HCT116 (cell line): ENCODE results near the gene EXD3. TPM values are rescaled to one million over a fixed set of nuclear protein-coding genes. Genes with fewer than 3 reads are reported as not detected.

ENCODE experiments used
- ATAC-seq: fragments of 200-7000 bp; cut with Tn5 transposase; 2 replicates; pipeline ENCODE4 v1.9.1; 2020; ENCODE audit warnings: mild to moderate bottlenecking, moderate library complexity
- BruUV-seq: library from RNA; stranded (reverse); fragments of 400-500 nt; replicated peaks from 2 replicates; lab custom pipeline; 2021; lab: Mats Ljungman, UMichigan
- CTCF ChIA-PET: fragments of 300-600 bp; sonication (Branson Sonifier 250); formaldehyde crosslinking; loops from one replicate; lab custom pipeline; 2021; ENCODE audit warnings: antibody characterized with exemption; lab: Charles Lee
- POLR2A ChIA-PET: fragments of 300-600, 350-600 bp; sonication (Branson Sonifier 250); formaldehyde crosslinking; loops from one replicate; lab custom pipeline; 2021; ENCODE audit warnings: antibody characterized with exemption; lab: Charles Lee
- RAD21 ChIA-PET, 2 experiments: fragments of 300-600 bp; sonication (Branson Sonifier 250); formaldehyde crosslinking; loops; one replicate each; lab custom pipeline; 2023; ENCODE audit warnings: low total read pairs in 2 of 2; ENCODE audit not compliant: uncharacterized antibody in 2 of 2, unreplicated experiment in 2 of 2, low non-redundant PET in 1 of 2; lab: Charles Lee
- DNase-seq: peaks from one replicate; pipeline ENCODE4 v3.0.0-alpha.2; 2010; ENCODE audit warnings: low read depth, low spot score
- H2AFZ ChIP-seq: fragments of 200-600 bp; shearing (Covaris generic), sonication (generic); 2 replicates; pipeline ENCODE4 v1.6.1; 2017; ENCODE audit warnings: low read depth, mixed run types, mixed read lengths, antibody characterized with exemption, low read length; ENCODE audit not compliant: poor library complexity, severe bottlenecking
- H3K27ac ChIP-seq: 2 replicates; pipeline ENCODE4 v1.5.1; 2012; ENCODE audit warnings: low read depth, low read length
- H3K27me3 ChIP-seq: fragments of 200-600 bp; sonication (generic); 2 replicates; pipeline ENCODE4 v1.6.1; 2016; ENCODE audit warnings: mixed run types, low read length, mixed read lengths; ENCODE audit not compliant: insufficient read depth
- H3K36me3 ChIP-seq, 2 experiments: fragments of 200-500 bp in 1 of 2; fragments of 200-600 bp in 1 of 2; sonication (Bioruptor generic) in 1 of 2; sonication (generic) in 1 of 2; 2 replicates each; pipeline versions ENCODE4 v1.5.1 to v1.6.1; 2014 to 2016; ENCODE audit warnings: low read length in 2 of 2, inconsistent platforms in 1 of 2, mixed read lengths in 1 of 2, mixed run types in 1 of 2; ENCODE audit not compliant: insufficient read depth in 2 of 2, control insufficient read depth in 1 of 2
- H3K4me1 ChIP-seq, 2 experiments: fragments of 200-600 bp in 1 of 2; sonication (generic) in 1 of 2; 2 replicates each; pipeline versions ENCODE4 v1.5.1 to v1.6.1; 2012 to 2017; ENCODE audit warnings: low read length in 2 of 2, inconsistent platforms in 1 of 2, mild to moderate bottlenecking in 1 of 2, mixed read lengths in 1 of 2, mixed run types in 1 of 2, moderate library complexity in 1 of 2; ENCODE audit not compliant: insufficient read depth in 2 of 2, control insufficient read depth in 1 of 2
- H3K4me2 ChIP-seq: fragments of 200-600 bp; sonication (generic); 2 replicates; pipeline ENCODE4 v1.6.1; 2017; ENCODE audit warnings: mixed run types, low read length, mixed read lengths
- H3K4me3 ChIP-seq, 2 experiments: fragments of 200-600 bp in 1 of 2; sonication (generic) in 1 of 2; replicated peaks in 1 of 2; 2 replicates each; pipeline ENCODE4 v1.5.1; 2011 to 2016; ENCODE audit warnings: low read length in 2 of 2, control low read depth in 1 of 2, low read depth in 1 of 2, mild to moderate bottlenecking in 1 of 2, mixed read lengths in 1 of 2, mixed run types in 1 of 2
- H3K79me2 ChIP-seq: fragments of 200-600 bp; sonication (generic); 2 replicates; pipeline ENCODE4 v1.6.1; 2017; ENCODE audit warnings: mild to moderate bottlenecking, mixed run types, low read length, moderate library complexity, mixed read lengths; ENCODE audit not compliant: insufficient read depth
- H3K9ac ChIP-seq: fragments of 200-600 bp; sonication (generic); 2 replicates; pipeline ENCODE4 v1.6.1; 2016; ENCODE audit warnings: low read length, mixed read lengths
- H3K9me2 ChIP-seq: fragments of 200-600 bp; sonication (generic), shearing (Covaris generic); 2 replicates; pipeline ENCODE4 v1.6.1; 2017; ENCODE audit warnings: mixed run types, mild to moderate bottlenecking, moderate library complexity; ENCODE audit not compliant: insufficient read depth
- H3K9me3 ChIP-seq, 2 experiments: fragments of 200-500 bp in 1 of 2; fragments of 200-600 bp in 1 of 2; sonication (Bioruptor generic) in 1 of 2; sonication (generic) in 1 of 2; 2 replicates each; pipeline ENCODE4 v1.6.1; 2014 to 2017; ENCODE audit warnings: low read length in 2 of 2, mixed read lengths in 2 of 2, inconsistent platforms in 1 of 2, low read depth in 1 of 2, mild to moderate bottlenecking in 1 of 2, mixed run types in 1 of 2, moderate library complexity in 1 of 2; ENCODE audit not compliant: control insufficient read depth in 1 of 2, insufficient read depth in 1 of 2
- H4K20me1 ChIP-seq: fragments of 200-600 bp; sonication (generic), shearing (Covaris generic); 2 replicates; pipeline ENCODE4 v1.6.1; 2017; ENCODE audit warnings: mixed run types, mild to moderate bottlenecking, moderate library complexity; ENCODE audit not compliant: insufficient read depth
- ELF1 ChIP-seq: IDR thresholded peaks from 2 replicates; pipeline ENCODE4 v1.6.1; 2012; ENCODE audit warnings: low read depth, borderline replicate concordance
- EZH2phosphoT487 ChIP-seq: fragments of 200-600 bp; IDR thresholded peaks from 2 replicates; pipeline ENCODE4 v1.6.1; 2018; ENCODE audit warnings: antibody characterized with exemption, borderline replicate concordance
- POLR2A ChIP-seq: IDR thresholded peaks from 2 replicates; pipeline ENCODE4 v1.7.0; 2011; ENCODE audit warnings: borderline replicate concordance; ENCODE audit not compliant: insufficient read depth, insufficient read length; ENCODE audit errors: extremely low read depth
- POLR2AphosphoS5 ChIP-seq: IDR thresholded peaks from 2 replicates; pipeline ENCODE4 v1.6.1; 2011; ENCODE audit warnings: mild to moderate bottlenecking, low read depth, low read length, moderate library complexity
- RAD21 ChIP-seq: IDR thresholded peaks from 2 replicates; pipeline ENCODE4 v1.6.1; 2012; ENCODE audit warnings: low read depth, mild to moderate bottlenecking
- SRF ChIP-seq: IDR thresholded peaks from 2 replicates; pipeline ENCODE4 v1.6.1; 2012; ENCODE audit warnings: low read depth
- TCF7L2 ChIP-seq: IDR thresholded peaks from 2 replicates; pipeline ENCODE4 v1.7.0; 2011; ENCODE audit warnings: borderline replicate concordance, inconsistent platforms; ENCODE audit not compliant: insufficient read depth, insufficient read length; ENCODE audit errors: extremely low read depth
- YY1 ChIP-seq: IDR thresholded peaks from 2 replicates; pipeline ENCODE4 v1.6.1; 2011; ENCODE audit warnings: low read length, low read depth, moderate library complexity, mild to moderate bottlenecking; ENCODE audit not compliant: insufficient replicate concordance; ENCODE audit errors: extremely low read depth
- ZFX ChIP-seq: fragments of 450-650 bp; IDR thresholded peaks from 2 replicates; pipeline ENCODE4 v1.6.1; 2017
- intact Hi-C: fragments of 100-400 bp; cut with micrococcal nuclease; formaldehyde crosslinking; loops from 2 replicates; pipeline ENCODE4 v1.10.0; 2022
- total RNA-seq: library from RNA; stranded (reverse); gene quantifications from one replicate; pipeline ENCODE4 v1.2.1, GENCODE V29; 2021; ENCODE audit not compliant: unreplicated experiment
- TF ChIP-seq, protein P1 (sequence below): IDR thresholded peaks from 2 replicates; pipeline ENCODE4 v1.6.1; 2012

The EXD3 gene
- total RNA-seq, 1 experiment from 2014 or later, result 25.4 TPM

DNA sequence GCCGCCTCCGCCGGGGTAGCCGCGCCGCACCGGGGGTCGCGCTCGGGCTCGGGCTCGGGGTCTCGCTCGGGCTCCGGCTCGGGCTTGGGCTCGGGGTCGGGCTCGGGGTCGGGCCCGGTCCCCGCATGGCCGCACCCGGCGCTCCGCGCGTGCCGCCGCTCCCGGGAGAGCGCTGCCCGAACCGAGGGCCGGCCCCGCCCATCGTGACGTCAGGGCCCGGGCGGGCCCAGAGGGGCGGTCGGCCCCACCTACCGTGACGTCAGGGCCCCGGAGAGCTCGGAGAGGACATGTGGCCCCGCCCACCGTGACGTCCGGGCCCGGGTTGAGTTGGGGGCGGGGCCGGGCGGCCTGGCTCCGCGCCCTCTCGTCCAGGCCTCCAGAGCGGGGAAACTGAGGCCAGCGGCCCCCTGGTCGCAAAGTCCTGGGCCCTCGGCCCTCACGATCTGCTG, 36.2 kb upstream of the EXD3 start, which contains the start of gene NSMF:
TSS of gene NSMF (minus strand) at position 183 of the 449 bp plus-strand sequence. CDS start 232 bp downstream, outside the sequence.
- ATAC-seq (peak; percentile 73), DNase-seq (peak; percentile 74)
- intact Hi-C loops, result no loop called here
- Histone ChIP-seq H3K9me2 (no peaks in the 10 kb centered on the region), H3K36me3 (peaks cover 9 to 23% of the 10 kb centered on the region in 2 experiments; a peak in 2 of 4 replicates), H3K79me2 (peaks cover 35% of the 10 kb centered on the region), H3K9me3 (no peaks in the 10 kb centered on the region), H3K9ac (peak within 1 kb of the TSS; percentile 98), H3K4me1 (peaks cover 28 to 67% of the 10 kb centered on the region in 2 experiments), H3K4me3 (peak within 1 kb of the TSS; percentile 75 to 94), H3K4me2 (peak within 1 kb of the TSS; percentile 94), H2AFZ (no peak within 1 kb of the TSS), H4K20me1 (no peaks in the 10 kb centered on the region), H3K27me3 (no peaks in the 10 kb centered on the region), H3K27ac (peak within 1 kb of the TSS; percentile 81)
- POLR2A ChIA-PET, result interaction anchor here (0.6 to 1.0 kb wide), 2 partner anchors 18 to 481 kb away, joined by 3 to 6 read pairs; partner anchors contain the start of gene ENTPD8
- TF ChIP-seq POLR2AphosphoS5, result peak; percentile 91
- TF ChIP-seq TCF7L2, result no peak
- peak; percentile 8 for TF ChIP-seq YY1
- TF ChIP-seq POLR2A, result peak; percentile 74
- RAD21 ChIA-PET, result no interaction called here
- no TSS peak for BruUV-seq
- CTCF ChIA-PET, result no interaction called here

DNA sequence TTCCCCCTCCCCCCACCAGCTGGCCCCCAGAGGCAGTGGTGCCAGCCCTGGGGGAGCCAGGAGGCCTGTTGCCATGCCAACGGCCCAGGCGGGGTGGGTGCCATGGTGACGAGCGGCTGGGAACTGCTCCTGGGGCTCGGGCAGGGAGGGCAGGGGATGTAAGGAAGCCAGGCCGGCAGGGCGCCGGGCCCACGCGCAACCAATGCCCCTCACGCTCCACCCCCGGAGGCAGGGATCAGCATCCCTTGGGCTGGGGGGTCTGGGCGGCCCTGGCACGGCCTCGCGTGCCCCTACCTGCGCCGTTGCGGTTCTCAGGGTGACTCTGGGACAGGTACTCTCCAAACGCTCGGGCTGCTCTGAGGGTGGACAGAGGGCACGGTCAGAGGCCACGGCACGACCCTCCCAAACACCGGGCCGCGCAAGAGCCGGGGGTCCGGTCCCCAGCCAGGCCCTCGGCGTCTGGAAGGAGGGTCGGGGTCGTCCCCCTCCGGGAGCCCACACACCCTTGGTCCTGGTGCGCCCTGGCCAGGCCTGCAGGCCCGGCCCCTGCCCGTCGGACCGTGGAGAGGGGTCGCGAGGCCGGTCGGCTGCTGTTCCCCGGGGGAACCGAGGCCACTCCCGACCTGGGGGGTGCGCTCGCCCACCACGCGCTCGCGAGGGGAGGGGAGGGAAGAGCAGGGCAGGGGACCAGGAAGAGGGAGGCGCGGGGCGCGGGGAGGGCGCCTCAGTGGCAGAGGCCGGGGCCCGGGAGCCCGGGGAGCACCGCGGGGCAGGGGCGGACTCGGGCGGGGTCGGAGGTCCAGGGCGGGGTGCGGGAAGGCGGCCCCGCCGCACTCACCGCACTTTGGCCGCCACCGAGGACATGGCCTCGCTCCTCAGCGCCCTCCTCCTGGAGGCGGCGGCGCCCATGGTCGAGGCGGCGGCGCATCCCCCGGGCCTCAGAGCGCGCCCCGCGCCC, 35.5 kb upstream of the EXD3 start:
- BruUV-seq, result no TSS peak
- peaks cover 9 to 25% of the 10 kb centered on the region in 2 experiments; a peak in 2 of 4 replicates for H3K36me3 ChIP-seq
- no peaks in the 10 kb centered on the region for H3K27me3 ChIP-seq
- no peaks in the 10 kb centered on the region for H3K9me3 ChIP-seq
- no peaks in the 10 kb centered on the region for H3K9me2 ChIP-seq
- ChIA-PET POLR2A (interaction anchor here (1.0 kb wide), 1 partner anchor 17 kb away, joined by 3 read pairs; the partner anchor contains the start of gene ENTPD8), RAD21 (no interaction called here), CTCF (no interaction called here)
- H3K4me1 ChIP-seq, result peaks cover 29 to 72% of the 10 kb centered on the region in 2 experiments
- H4K20me1 ChIP-seq, result peaks cover 3% of the 10 kb centered on the region; the same call in 1 of the 2 replicates
- DNase-seq, result no peak
- no peak overlapping the region for H2AFZ ChIP-seq
- peak overlapping the region; percentile 81 for H3K27ac ChIP-seq
- H3K4me2 ChIP-seq, result peak overlapping the region; percentile 94
- peak; percentile 31 for ATAC-seq
- peak overlapping the region; percentile 98 for H3K9ac ChIP-seq
- peak; percentile 89; the same call in 1 of the 2 replicates for TF ChIP-seq ZFX
- no peak for TF ChIP-seq POLR2A
- no peak for TF ChIP-seq RAD21
- no peak for TF ChIP-seq ELF1
- no peak for TF ChIP-seq SRF
- TF ChIP-seq YY1, result no peak
- TF ChIP-seq, protein P1, sequence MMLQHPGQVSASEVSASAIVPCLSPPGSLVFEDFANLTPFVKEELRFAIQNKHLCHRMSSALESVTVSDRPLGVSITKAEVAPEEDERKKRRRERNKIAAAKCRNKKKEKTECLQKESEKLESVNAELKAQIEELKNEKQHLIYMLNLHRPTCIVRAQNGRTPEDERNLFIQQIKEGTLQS, result no peak
- no peak for TF ChIP-seq EZH2phosphoT487
- H3K4me3 ChIP-seq, result peak overlapping the region; percentile 75 to 94
- H3K79me2 ChIP-seq, result peaks cover 37% of the 10 kb centered on the region
- intact Hi-C loops, result no loop called here
